HG03457 (cell line): ENCODE measurements around the gene ARHGAP28.

Source experiments
- ATAC-seq: cut with Tn5 transposase; IDR thresholded peaks from one replicate; pipeline ENCODE4 v1.9.1; 2021; ENCODE audit warnings: moderate number of reproducible peaks; ENCODE audit not compliant: unreplicated experiment

Gene ARHGAP28

DNA sequence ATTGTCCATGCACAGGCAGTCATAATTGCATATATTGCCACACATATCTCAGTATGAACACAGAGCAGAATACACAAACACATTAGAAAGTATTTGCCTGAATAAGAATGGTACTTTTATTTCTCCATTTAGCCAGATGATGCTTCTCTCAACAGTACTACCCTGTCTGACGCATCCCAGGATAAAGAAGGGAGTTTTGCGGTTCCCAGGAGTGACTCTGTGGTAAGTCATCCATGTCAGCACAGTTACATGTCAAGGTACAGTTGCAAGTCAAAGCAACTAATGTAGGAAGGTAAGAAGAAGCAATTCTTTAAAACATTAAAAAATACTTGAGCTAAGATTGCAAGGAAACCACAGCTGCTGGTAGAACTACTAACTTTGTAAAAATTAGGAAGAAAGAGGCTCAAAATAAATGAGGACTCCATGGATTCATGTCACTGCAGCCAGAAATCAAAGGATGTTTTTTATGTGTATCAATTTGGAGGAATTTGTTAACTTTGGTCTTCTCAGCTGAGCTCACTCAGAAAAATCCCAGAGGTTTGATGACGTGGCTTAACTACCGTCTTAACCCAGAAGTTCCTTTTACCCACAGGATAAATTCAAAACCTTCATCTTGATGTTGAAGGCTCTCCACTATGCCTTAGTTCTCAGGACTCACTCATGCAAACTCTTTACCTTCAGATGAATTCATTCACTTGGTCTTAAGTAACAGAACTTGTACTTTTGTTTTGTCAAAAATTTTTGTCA lies 130.3 kb downstream of the ARHGAP28 start:
- no peak for ATAC-seq

DNA sequence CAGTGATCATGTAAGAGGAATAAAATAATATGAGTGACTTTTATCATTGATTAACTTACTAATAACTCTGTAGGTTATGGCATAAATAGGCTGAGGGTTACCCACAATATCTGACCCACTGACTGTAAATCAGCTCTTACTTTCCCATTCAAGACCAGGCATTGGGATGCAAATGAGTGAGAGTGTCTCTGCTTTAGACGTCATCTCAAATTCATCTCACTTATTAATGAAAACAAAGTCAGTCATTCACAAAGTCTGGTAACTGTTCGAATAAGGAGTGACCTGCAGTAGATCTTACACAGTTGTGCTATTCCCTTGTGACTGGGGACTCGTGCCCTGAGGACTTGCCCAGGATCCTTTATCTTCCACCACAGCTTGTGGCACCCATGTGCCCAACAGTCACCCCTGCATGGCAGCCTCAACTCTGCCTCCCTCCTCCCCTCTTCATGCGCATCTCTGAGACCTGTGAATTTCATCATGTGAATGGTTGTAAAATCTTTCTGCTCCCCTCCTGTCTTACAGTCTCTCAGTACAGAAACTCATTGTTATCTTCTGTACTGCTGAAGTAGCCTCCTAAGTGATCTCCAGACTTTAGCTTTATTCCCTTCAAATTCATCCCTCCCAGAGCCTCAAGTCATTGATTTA lies 131.4 kb downstream of the ARHGAP28 start:
- ATAC-seq = no peak

DNA sequence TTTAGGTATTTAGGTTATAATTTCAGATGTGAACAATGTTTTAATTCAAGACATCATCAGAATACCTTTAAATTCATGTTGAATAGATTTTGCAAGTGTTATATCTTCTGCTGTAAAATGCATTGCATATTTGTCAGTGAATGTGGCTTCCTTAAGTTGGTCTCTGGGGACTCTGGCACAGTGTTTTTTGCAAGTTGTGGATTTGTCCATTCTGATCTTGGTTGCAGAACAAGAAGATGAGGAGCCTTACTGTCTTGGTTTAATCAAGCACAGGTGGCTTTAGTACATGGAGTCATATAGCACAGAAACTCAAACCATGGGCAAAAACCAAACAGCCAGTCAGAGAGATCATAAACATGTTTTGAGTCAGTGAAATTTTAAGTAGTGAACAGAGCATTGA lies 135.7 kb downstream of the ARHGAP28 start:
- ATAC-seq = no peak

DNA sequence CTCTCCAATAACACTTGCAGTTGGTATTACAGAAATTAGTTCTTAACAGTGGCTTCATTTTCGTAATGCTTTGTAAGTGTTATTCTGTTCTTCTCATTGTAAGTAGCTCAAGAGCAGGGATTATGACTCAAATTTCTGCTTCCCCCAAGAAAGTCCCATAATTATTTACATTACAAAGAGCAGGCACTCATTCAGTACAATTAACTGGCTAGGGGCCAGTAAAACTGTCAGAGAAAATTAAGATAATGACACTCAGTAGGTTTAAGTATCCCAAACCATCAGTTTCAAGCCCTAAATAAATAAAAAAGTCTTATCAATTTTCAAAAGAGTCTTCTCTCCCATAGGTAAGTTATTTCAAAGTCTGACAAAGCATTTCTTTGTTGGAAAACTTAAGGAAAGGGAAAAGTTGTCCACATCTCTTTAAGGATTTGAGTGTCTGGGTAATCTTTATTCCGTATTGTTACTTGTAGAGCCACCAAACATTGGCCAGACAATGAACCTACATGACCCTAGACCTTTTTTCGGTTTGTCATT lies 137.1 kb downstream of the ARHGAP28 start:
- ATAC-seq = no peak

DNA sequence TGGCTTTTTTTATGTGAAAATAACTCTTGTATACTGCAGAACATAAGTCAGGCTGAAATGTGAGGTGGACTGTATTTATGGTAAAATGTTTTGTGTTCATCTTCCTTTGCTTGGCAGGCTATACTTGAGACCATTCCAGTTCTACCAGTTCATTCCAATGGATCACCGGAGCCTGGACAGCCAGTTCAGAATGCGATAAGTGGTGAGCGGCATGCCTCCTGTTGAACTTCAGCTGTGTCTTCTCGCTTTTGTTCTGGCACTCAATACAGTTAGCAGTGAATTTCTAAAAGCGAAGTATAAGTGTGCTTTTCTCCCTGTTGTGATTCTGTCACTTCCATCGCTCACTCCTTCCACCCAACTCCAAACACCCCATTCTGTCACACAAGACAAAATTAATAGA lies 138.5 kb downstream of the ARHGAP28 start:
- no peak for ATAC-seq

DNA sequence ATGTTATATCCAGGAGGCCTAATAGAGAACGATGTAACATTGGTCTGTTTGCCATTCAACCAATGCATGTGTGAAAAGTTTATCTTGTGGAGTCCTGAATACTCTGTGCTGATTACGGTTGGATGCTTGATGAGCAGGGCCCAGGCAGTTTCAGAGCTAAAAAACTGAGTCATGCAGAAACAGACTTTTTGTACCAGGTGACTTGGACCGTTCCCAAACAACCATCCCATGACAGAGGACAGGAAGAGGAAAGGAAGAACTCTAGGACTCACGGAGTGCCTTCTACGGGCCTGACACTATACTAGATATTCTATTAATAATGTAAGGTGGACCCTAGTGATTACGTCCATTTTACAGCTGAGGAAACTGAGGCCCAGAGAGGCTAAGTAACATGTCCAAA lies 142.1 kb downstream of the ARHGAP28 start:
- ATAC-seq = no peak

DNA sequence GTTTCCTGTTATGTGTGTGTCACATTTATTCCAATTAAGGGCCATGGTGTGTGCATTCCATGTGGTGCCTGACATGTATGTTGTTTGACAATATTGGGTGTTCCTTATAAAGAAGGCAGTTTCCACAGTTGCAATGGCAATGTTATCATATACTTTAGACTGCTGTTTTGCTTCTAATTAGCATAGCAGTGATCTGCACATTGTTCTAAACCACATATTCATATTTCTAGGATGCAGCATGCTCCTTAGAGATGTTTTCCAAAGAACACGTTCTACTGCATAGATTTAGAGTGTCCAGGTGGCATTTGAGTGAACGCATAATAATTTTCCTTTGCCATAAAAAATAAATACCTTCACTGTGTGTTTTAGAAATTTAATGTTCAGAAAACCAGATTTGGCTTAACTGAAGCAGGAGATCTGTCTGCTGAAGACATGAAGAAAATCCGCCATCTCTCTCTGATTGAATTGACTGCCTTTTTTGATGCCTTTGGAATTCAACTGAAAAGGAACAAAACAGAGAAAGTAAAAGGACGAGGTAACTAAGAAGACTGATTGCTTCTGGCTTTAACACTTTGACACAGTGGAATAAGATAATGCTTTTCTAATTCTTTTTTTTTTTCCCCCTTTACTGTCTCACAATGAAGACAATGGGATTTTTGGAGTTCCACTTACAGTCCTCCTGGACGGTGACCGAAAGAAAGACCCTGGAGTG lies 143.7 kb downstream of the ARHGAP28 start:
- no peak for ATAC-seq

DNA sequence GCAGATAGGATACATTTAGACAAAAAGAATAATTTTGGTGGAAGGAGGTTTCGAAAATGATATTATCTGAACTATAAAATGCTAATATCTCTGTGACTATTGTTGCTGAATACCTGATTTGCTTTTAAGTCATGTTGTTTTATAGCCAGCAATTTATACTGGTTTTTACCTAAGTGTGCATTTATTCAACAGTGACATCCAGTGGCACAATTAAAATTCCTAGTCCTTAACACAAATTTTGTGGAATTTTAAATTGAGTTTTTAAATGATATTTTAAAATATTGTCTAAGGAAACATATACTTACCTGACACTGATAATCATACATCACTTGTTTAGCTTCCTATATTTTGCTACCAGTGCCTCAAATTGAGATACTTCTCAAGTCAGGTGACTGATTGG lies 144.8 kb downstream of the ARHGAP28 start:
- no peak for ATAC-seq

DNA sequence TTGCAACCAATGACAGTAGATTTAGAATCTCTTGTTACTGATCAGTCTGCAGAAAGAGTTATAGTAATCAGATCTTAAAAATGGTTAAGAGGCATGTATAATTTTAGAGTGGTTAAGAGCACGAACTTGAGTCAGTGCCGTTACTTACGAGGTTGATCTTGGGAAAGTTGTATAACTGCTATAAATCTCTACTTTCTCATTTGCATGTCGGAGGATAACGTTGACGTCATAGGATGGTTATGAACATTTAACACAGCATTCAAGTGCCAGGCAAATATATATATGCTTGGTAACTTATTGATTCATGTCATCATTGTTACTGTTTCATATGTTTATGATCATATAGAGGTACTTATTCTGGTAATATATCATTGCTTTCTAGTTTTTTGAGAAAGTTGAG lies 146.2 kb downstream of the ARHGAP28 start:
- no peak for ATAC-seq

DNA sequence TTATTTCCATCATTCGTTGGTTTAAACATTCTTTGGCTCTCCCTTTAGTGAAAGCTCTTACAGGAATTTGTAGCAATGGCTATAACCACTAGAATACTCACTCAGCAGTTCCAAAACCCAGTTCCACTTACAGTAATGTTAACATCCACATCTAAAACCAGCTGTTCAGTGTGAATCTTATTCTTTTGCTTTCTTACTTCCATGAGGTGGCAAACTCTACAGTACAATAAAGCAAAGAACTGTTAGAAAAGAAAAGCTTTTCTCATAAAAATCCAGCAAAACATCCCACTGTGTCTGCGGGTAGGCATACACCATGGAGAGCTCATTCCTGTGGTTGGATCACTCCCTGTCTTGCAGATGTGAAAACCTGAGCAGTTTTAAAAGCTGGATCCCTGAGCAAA lies 147.1 kb downstream of the ARHGAP28 start:
- no peak for ATAC-seq

DNA sequence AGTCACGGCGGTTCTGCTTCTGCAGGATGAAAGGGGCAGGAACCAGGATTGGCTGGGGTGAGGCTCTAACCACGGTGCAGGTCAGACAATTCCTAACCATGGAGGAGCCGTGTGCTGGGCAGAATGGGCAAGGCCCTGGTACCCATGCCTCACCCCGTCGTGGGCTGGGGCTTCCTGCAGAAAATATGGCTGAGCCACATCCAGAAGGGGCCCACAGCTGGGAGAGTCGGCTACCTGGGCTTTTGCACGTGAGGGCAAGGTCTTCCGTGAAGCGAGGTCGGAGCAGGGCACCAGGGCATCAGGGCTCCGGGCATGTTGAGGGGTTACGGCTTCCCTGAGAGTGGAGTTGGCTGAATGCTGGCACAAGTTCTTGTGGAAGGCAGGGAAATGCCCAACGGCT lies 147.8 kb downstream of the ARHGAP28 start:
- no peak for ATAC-seq

DNA sequence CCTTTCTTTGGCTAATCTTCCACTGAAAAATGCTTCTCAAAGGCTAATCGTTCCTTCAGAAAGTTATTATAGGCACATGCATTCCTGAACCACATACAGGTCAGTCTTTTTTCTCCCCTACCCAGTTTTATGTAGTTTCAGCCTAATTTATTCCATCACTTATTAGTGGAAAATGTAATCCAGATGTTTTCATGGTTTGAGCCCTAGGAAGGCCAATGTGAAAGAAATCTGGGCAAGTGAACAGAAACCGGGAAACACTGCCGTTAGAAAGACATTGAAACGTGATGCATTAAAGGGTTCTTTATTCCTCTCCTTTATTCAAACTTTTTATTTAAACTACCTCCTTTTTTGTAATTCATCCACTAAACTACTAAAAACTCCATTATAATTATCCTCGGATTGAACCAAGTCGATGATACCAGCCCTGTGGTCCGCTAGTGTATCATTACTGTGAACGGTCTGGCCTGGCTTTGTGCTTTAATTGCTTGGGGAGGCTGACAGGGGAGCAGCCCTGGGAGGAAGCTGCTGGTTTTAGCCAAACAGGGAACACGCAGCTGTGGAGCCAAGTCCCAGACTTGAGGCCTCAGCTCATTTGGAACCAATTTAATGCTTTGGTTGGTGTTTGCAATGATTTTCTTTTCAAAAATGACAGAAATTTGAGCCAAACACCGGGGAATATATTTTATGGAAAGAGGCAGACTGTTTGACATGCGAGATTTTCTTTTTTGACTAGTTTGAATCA lies 149.2 kb downstream of the ARHGAP28 start:
- no peak for ATAC-seq

DNA sequence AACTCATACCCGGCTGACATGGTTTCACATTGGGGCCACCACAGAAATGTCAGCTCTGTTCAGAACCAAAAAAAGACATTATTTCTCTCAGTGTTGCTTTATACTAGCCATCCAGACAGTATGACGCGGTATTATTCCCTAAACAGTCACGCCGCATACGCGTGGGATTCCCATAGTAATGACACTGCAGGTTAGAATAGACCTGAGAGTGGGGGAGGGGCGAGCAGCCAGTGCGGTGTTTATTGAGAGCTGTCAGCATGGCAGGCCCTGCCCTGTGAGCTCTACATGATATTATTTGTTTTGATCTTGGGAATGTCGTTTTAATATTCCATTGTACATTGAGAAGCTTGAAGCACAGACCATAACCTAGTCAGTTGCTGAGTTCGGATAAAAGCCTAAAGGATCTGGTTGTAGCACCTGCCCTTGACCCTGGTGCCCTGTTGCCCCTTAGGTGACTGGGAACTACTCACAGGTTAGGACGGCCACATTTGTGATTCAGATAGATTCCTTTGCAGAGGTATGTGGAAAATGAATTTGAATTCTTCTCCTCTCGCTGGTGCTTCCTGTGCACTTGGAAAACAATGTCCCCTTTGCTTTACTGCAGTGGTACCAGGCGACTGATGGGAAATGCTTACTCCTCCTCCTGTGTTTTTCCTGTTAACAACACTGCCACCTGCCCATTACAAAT lies 150.1 kb downstream of the ARHGAP28 start:
- ATAC-seq = no peak

DNA sequence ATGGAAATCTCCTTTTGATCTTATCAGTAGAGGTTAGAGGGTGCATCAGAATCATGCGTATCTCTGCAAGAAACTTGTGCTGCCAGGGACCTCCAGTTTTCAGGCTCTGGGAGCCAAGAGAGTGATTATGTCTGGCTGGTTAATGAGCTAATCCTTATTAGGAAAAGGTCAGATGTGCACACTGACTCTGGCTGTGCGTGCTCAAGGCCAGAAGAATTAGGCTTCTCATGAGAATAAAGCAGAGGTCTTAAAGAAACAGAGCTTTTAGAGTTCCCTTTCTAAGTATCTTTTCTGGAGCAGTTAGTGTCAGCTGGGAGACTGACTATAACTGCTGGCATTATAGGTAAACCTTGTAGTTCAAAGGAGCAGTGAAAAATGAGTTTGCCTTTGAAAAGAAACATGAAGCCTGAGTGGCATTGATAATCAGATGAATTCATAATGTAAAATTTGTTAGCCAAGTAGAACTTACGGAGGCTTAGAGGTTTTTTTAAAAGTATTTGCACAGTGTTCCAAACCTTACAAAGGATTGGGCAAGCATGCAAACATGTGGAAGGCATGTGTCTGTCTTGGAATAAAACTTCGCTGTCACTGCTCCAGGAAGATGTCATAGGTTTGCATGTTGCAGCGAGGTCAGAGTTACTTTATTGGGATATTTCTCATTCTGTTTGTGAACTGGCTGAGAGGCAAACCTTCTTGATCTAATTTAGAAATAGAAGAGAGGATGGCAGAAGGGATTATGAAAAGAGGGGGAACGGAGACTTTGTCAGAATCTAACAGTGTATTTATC lies 151.7 kb downstream of the ARHGAP28 start:
- ATAC-seq = no peak

DNA sequence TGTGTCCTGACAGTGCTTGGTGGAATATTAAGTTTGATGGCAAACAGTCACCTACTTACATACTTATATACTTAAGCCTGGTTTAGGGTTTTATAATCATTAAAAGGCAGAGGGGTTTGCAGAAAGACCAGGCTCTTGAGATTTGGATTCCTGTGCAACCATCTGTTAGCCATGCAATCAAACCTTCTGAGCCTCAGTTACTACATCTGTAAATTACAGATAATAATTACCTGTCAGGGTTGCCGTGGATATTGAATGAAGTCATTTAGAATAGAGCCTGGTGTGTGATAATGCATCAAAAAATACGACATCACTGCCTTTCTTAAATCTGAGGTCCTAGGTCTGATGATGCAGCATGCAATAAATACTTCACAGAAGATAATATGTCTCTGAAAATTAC lies 152.9 kb downstream of the ARHGAP28 start:
- ATAC-seq = no peak

DNA sequence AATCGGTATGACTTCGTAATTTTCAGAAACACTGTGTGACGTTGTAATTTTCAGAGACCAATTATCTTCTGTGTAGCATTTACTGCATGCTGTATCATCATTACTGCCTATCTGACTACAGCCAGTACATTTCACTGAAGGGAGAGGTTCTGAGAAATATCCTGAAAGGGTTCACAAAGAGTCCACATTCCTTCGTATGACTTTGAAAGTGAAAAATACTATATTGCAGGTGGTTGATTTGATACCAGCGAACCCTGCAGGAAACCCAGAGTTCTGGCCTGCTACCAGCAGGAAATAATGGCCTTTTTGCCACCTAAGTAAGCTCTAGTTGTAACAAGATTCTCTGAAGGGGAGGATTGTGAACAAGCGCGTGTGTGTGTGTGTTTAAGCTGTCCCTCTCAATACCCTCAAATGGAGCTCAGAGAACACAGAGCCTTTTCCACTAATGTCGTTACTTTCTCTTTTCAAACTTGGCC lies 155.5 kb downstream of the ARHGAP28 start:
- ATAC-seq = no peak

DNA sequence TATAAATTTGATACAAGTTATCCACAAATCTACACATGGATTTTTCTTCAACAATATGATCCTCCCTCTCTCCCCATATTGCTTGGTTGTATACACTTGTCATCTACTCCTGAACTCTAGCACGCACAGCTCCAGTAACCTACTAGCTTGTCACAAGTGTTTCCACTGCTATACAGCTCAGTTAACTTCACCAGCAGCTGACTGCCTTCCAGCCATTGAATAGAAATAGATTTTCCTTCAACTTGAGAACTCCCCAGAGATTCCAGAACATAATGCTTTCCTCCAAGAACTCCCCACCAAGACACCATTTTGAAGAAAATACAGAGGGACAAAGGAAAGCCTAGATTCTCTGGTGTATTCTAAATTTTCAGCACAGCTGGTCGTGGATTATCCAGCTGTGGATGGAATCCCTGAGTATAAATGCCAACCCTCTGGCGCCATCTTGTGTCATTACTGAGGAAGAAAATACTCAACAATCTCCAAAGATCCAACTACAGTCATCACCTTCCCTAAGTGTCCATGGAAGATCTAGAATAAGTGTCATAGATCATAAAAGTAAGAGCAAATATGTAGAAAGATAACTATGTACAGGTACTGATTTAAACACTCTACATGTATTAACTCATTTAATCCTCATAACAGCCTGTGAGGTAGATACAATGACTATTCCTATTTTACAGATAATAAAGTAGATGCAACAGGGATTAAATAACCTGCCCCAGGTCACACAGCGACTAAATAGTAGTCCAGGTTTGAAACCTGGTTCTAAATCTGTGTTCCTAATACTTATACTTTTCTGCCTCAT lies 156.7 kb downstream of the ARHGAP28 start:
- no peak for ATAC-seq

DNA sequence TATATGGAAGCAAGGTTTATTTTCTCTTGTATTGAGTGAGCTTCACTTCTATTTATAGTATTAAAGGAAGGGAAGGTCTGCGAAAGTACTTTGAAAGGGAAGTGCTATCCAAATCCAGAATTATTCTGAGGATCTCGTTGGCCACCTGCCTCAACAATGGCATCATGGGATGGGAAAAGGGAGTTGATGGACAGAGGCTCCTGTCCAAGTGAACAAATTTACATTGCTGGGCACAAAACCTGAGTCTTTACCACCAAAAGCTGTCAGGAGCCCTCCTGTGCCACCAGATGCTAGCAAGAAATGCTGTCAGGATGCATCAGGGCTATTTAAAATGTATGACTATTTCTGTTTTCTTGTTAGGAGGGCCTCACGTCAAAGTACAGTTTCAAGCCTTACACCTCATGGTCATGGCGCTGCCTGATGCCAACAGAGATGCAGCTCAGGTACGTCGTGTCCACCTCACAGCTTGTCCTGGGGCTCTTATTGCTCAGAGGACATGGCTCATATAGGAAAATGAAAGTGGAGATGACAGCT lies 157.3 kb downstream of the ARHGAP28 start:
- ATAC-seq = no peak

DNA sequence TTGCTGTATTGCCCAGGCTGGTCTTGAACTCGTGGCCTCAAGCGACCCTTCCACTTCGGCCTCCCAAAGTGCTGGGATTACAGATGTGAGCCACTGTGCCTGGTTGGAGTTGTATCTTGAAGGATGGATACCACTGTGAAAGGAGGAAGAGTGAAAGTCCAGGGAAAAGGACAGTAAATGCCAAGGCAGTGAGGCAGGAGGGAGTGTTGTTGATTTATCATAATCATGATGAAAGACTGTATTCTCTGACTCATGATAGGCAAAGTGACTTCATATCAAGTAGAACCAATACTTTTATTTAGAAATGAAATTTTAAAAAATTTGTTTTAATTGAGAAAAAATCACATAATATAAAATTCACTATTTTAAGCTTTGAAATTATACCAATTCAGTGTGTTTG lies 162.3 kb downstream of the ARHGAP28 start:
- no peak for ATAC-seq
